Stimulated activated naive CD8-positive, alpha-beta T cell treated with anti-CD3 and anti-CD28 coated beads, Interleukin-15, Interleukin-2, amounts not matched to agents 100 U/mL and 50 U/mL, for 24 hours (primary cell): ENCODE data around the gene ELOVL6.
"Not testable (repeated sequence)": the region's sequence is repeated elsewhere in the genome, so short reads cannot be mapped to it uniquely, and the experiment has no call there.

Source experiments
- ATAC-seq: fragments of 150-1000 bp; cut with Tn5 transposase; one replicate; pipeline ENCODE4 v1.10.0; 2021
- DNase-seq: peaks from one replicate; pipeline ENCODE4 v3.0.0; 2021

Gene ELOVL6

DNA sequence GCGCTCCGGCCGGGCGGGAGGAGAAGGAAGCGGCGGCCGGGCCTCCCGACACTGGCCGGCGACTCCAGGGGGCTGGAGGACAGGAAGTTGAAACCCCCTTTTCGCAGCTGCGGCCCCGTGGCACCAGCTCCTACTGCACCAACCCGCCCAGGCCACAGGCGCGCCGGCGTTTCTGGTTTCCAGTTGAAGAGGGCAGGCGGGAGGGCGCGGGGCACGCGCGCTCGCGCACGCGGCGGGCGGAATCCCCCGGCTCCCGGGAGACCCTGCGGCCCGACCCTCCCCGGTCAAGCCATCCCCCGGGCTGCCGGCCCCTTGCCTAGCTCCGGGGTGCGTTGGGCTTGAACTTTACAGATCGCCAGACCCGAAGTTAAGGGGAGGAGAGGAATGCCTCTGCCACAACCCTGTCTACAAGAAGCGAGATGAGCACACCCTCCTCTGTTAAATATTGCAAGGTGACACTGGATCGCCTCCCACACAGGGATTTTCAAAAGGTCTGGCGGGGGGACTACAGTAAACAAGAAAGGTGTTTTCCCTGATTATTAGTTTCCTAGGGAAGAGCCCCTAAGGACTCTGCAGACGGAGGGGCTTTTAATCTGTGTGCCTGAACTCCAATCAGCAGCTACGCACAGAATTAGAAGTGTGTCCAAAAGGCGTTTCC lies 1.4 kb downstream of the ELOVL6 start:
- DNase-seq = peak; percentile 69

DNA sequence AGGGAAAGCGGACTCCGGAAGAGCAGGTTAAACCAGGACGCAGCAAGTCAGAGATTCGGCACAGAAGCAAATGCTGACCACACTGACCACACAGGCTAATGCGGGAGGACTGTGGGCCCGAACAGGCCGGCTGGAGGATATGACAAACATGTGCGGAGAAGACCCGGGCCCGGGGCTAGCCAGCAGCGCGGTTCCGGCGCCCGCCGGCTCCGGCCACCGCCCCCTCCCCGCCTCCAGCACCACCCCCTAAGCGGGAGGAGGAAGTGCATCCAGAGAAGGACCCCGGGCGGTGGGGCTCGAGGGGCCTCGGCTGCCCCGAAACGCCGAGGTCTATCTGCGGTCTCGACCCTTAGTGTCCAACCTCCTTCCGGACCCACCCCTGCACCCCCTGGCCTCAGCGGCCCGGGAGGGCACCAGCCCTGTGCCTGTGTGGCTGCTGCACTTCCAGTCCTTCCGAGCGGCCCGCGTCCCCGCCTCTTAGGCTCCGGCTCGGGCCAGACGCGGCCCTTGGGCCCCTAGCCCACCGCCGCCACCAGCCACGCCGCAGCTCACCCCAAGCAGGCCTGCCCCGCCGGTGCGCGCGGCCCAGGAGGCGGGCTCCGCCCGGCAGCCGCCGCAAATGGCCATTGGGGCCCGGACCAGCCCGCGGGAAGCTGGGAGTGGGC lies 2.1 kb downstream of the ELOVL6 start:
- ATAC-seq = peak; percentile 26
- DNase-seq = peak; percentile 65

More for the DNA sequence above, 1.4 kb downstream of the ELOVL6 start:
- ATAC-seq = peak; percentile 26

DNA sequence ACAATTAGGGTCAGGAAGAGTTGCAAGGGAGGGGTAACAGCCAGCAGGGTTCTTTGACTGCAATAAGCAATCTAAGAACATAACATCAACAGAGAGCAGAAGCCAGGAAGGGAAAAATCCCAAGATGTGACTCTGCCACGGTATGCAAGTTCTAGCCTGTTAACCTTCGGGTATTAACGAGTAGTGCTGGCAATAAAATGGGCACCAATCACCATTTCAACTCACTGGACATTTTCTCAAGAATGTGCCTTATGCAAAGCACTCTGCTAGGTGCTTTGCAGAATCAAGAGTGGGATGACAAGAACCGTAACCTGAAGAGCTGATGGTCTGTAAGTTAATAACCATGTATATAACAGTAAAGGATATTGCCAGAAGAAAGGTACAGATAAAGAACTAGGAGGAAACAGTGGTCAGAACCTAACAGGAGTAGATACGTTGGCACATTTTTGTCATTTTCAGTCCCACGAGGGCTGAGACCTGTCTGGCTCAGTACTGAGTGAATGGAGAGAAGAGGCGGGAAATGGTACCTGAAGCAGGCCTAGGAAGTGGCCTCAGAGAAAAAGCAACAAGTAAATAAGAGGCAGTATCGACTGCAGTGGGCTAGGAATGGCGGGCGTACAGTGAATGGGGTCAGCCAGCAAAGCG lies 2.7 kb downstream of the ELOVL6 start:
- ATAC-seq (no peak), DNase-seq (no peak)

- ATAC-seq = peak; percentile 84
- DNase-seq = peak; percentile 73
Measured at GRCh38 chr4:110193822-110194761, 4.3 kb downstream of the ELOVL6 start.

GRCh38 chr4:110193287-110193686 lies 5.1 kb downstream of the ELOVL6 start:
- not testable (repeated sequence) for ATAC-seq, DNase-seq

DNA sequence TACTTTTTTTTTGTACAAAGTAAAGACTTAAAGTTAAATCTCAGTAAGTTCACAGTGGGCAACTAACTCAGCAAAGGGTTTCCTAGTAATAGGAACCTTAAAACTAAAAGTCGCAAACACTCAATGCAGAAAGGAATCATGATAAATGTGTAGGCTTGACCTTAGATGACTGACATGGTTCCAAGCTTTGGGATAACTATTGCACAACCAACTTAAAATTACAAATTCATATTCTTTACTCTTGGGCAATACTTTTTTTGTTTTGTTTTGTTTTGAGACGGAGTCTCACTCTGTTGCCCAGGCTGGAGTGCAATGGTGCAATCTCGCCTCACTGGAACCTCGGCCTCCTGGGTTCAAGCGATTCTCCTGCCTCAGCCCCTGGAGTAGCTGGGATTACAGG lies 8.2 kb downstream of the ELOVL6 start:
- DNase-seq = no peak
- ATAC-seq = no peak

DNA sequence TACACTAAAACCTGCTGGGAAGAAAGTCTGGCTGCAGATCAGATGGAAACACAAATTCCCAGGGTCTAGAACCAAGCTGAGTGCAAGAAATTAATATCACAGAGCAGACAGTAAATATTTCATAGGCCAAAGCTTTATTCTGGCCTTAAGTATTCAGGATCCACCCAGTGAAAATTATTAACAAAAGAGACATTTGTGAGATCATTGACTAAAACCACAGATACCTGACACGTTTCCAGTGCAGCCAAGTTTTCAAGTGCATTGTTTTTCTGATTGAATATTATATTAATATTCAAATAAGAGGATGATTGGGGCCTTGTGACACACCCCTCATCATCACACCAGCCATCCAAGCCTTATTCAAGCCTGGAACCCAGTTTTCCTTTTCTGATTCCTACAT lies 10.3 kb downstream of the ELOVL6 start:
- ATAC-seq (no peak), DNase-seq (no peak)

DNA sequence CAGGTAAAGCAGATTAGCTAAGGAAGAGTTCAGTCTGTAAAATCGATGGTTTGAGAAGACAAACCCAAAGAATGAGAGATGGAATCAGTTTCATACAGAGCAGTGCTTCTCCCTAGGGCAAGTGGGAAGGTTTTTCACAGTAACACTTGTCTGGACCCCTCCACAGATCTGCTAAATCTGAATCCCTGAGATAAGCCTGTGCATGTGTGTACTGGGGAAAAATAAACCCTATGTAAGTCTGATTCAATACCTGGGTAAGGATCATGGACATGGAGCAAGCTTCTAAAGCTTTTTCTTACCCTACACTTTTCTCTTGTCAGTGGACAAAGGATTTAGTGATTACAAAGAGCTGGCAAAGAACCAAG lies 13.6 kb downstream of the ELOVL6 start:
- DNase-seq (no peak), ATAC-seq (no peak)

DNA sequence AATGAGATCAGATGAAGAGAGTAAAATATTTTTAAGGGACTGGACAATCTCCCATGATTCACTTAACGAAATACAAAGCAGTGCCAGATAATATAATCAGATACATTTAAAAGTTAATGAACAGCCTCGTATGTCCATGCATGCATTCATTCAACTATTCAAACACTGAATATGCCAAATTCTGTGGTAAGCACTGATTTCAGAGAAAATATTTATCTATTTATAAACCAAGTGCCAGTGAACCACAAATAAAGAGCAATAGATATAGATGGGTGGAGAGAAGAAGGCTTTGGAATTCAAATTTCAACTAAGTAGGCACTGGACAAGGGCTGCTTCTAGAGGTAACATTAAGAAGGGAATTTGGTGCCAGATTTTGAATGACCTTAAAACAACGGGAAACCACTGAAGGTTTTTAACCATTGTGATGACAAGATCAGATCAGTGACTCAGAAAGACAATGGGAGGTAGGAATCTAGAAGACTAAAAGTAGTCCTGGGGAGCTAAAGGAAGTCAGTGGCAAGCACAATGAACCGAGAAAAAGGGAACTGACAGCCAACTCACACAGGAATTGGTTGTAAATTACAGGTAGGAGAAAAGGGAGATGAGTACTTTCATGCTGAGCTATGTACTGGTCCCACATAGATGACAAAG lies 14.2 kb downstream of the ELOVL6 start:
- DNase-seq (no peak), ATAC-seq (no peak)

DNA sequence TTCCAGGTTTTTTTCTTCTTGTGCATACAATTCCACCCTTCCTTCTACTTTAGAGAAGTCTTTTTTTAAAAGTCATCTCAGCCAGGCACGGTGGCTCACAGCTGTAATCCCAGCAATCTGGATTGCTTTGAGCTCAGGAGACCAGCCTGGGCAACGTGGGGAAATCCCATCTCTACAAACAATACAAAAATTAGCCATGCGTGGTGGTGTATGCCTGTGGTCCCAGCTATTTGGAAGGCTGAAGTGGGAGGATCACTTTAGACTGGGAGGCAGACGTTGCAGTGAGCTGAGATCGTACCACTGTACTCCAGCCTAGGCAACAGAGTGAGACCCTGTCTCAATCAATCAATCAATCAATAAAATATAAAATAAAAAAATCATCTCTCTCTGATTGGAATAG lies 14.8 kb downstream of the ELOVL6 start:
- DNase-seq (no peak), ATAC-seq (no peak)

GRCh38 chr4:110183058-110183457 lies 15.4 kb downstream of the ELOVL6 start:
- ATAC-seq (no peak), DNase-seq (no peak)

- ATAC-seq (no peak), DNase-seq (no peak)
Measured at GRCh38 chr4:110181890-110182289, 16.5 kb downstream of the ELOVL6 start.

GRCh38 chr4:110175634-110176033 lies 22.8 kb downstream of the ELOVL6 start:
- ATAC-seq (no peak), DNase-seq (no peak)

DNA sequence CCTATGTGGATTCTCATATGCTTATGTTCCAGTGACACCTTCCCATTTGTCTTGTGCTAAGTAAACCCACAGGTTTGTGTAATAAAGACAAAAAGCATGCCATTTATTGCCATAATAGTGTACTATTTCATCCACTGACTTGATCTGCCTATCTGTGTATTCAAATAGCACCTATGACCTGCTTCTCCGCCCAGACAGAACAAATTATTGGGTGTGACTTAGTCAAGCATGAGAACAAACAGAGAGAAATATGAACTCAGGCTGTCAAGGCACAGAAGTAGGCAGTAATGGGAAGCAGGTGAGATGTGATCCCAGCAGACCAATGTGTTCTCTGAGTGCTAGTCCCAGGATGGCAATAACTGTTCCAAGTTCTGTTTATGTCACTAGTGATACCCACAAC lies 25.4 kb downstream of the ELOVL6 start:
- no peak for DNase-seq
- ATAC-seq = no peak

GRCh38 chr4:110171971-110172370 lies 26.4 kb downstream of the ELOVL6 start:
- no peak for ATAC-seq
- no peak for DNase-seq

- ATAC-seq = no peak
- DNase-seq = no peak
Measured at GRCh38 chr4:110170861-110171260, 27.6 kb downstream of the ELOVL6 start.

- DNase-seq (peak; percentile 48), ATAC-seq (peak; percentile 98)
Measured at GRCh38 chr4:110165382-110166286, 32.8 kb downstream of the ELOVL6 start.

- ATAC-seq (no peak), DNase-seq (peak; percentile 12)
Measured at GRCh38 chr4:110164856-110165255, 33.6 kb downstream of the ELOVL6 start.

GRCh38 chr4:110164251-110164650 lies 34.2 kb downstream of the ELOVL6 start:
- DNase-seq (no peak), ATAC-seq (no peak)

GRCh38 chr4:110163327-110164069 lies 34.9 kb downstream of the ELOVL6 start:
- no peak for DNase-seq
- ATAC-seq = no peak
